GM12875 (cell line): ENCODE measurements around the gene C1orf122.

Experiments used
- H3K4me3 ChIP-seq: one replicate; pipeline ENCODE4 v1.5.1; 2011; ENCODE audit warnings: low read depth, low read length, control low read depth
- TF ChIP-seq, protein P1 (sequence below): IDR thresholded peaks from 2 replicates; pipeline ENCODE4 v1.5.1; 2011; ENCODE audit warnings: low read depth, mild to moderate bottlenecking, control low read depth, inconsistent platforms, low read length, moderate library complexity, borderline replicate concordance; ENCODE audit not compliant: insufficient read depth

C1orf122 gene

DNA sequence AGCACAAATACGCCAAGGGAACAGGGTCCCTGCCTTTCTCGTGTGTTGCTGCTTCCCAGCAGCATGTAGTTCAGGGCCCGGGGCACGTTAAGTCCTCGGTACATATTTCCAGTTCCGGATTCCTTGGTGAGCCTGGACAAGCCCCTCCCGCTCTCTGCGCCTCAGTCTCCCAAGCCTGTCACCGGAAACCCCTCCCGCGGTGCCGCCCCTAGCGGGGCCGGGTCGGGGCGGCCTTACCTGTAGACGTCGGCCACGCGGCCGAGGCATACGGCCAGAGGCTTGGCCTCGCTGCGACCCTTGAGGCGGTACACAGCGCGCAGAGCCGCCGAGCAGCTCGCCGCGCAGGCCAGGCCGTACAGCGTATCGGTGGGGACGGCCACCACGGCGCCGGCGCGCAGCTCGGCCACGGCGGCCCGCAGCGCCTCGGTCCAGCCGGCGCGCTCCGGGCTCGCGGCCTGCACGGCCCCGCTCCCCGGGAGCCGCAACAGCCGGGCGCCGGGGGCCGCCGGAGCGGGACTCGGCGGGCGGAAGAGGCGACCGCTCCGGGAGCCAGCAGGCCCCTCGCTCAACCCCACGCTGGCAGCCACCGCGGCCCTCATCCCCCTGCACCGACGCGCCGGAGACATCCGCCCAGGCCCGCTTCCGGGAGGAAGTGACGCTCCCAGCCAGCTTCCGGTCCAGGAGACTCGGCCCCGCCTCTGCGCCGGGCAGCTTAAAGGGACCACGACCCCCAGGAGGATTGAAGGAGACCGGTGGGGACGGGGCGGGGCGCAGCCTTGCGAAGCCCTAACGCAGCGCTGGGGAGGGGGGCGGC lies at the start of gene C1orf122, which contains the start of gene YRDC:
Gene C1orf122, plus strand, starts transcription at position 236 of the 814 bp plus-strand sequence. CDS start 615 bp downstream, outside the sequence.
Gene YRDC, minus strand, starts transcription at position 654 of the 814 bp plus-strand sequence. Its CDS starts 28 bp downstream, at position 626.
- peak within 1 kb of the TSS; percentile 84 for H3K4me3 ChIP-seq
- TF ChIP-seq, protein P1, sequence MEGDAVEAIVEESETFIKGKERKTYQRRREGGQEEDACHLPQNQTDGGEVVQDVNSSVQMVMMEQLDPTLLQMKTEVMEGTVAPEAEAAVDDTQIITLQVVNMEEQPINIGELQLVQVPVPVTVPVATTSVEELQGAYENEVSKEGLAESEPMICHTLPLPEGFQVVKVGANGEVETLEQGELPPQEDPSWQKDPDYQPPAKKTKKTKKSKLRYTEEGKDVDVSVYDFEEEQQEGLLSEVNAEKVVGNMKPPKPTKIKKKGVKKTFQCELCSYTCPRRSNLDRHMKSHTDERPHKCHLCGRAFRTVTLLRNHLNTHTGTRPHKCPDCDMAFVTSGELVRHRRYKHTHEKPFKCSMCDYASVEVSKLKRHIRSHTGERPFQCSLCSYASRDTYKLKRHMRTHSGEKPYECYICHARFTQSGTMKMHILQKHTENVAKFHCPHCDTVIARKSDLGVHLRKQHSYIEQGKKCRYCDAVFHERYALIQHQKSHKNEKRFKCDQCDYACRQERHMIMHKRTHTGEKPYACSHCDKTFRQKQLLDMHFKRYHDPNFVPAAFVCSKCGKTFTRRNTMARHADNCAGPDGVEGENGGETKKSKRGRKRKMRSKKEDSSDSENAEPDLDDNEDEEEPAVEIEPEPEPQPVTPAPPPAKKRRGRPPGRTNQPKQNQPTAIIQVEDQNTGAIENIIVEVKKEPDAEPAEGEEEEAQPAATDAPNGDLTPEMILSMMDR, result no peak

DNA sequence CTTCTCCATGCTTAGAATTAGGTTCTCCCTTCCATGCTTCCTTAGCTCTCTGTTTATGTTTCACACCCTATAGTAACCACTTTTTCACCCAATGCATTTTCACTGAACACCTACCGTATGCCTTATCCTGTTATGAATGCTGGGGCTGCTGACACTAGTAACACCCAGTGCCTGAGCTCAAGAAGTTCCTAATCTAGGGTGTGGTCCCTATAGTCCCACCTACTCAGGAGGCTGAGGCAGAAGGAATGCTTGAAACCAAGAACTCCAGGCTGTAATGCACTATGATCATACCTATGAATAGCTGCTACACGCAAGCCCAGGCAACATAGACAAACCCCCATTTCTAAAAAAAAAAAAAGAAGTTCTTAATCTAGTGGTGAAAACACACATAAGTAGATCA lies 48.1 kb upstream of the C1orf122 start:
- TF ChIP-seq, protein P1, result no peak
- H3K4me3 ChIP-seq, result no peak overlapping the region

DNA sequence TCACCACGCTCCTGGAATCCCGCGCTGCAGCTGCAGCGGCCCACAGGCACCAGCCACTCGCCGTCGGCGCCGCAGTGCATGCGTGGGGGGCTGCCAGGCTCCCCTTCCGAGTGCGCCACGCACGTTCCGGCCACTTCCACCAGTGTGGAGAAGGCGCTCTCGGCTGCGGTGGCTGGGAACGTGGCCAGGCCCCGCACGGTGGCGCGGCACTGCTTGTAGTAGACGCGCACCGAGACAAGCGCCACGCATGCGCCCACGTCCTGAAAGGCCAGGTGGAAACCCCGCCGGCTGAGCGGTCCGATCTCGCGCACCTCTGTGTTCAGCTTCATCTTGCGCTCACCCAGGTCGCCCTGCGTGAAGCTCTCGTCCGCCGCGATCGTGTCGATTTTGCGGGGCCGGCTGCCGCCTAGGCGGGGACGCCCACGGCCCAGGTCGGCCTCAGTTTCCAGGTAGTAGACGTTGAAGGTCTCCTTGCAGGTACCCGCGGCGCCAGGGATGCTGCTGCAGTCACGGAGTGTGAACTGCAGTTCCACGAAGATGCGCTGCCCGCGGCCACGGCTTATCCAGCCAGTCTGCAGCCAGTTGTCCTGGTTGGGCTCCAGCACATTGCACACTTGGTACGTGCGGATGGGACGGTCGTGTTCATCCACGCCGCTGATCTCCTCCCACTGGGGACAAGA lies 46.0 kb upstream of the C1orf122 start:
- TF ChIP-seq, protein P1, result no peak
- no peak overlapping the region for H3K4me3 ChIP-seq

DNA sequence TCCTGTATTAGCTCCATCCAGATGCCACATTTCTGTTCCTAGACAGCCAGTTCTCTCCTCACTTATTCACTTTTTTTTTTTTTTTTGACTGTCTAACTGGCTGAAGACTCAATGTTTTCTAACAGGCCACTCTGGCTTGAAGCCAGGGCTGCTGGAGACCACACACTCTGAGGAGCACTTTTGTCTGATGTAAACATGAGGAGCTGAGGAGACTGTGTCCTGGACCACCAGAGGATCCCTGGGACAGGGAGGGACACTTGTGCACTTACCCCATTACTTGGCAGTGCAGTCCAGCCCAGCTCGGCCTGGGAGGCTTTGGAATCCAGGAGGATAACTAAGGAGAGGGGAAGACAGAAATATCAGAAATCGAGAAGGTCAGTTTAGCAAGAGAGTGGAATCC lies 45.1 kb upstream of the C1orf122 start:
- H3K4me3 ChIP-seq, result no peak overlapping the region
- TF ChIP-seq, protein P1, result no peak

DNA sequence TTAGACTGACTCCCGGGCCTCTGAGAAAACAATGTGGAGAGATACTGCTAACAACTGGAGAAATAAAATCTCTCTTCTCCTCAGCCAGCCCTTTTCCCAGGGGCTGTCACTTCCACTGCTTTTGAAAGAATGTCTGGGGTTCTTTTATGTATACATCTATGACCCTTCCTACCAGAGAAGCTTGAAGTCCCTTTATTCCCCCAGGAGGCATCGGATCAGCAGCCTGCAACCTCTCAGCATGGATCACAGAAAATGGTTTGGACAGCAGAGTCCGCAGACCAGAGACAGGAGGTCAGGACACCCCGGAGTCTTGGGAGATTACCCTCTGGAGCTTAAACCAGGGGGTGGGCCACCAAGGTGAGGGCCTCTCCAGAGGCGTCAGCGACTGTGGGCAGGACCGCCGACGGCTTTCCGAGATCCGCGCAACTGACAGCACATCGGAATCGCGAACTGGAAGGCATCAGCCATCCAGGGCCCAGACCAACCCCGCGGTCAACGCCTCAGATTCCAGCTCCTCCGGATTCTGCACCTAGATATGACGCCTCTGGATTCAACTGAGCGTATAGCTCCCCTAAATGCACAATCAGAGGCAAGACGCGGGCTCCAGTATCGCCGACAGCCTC lies 43.7 kb upstream of the C1orf122 start:
- no peak overlapping the region for H3K4me3 ChIP-seq
- TF ChIP-seq, protein P1, result no peak

DNA sequence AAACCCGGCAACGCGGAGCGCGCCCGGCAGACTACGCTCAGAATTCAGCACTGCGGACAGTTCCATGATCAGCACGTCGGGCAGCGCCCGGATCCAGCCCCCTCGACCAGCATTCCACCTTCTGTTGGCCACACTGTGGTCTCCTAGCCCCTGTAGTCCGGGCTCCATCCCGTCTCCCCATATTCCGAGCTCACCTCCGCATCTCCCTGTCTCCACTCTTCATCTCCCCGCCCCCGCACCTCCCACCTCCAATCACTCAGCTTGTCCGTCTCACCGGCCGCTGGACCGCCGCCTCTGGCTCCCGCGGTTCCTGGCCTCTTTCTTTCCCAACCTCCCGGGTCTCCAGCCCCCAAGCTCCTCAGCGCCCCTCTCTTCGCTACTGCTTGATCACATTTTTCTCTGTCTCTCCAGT lies 43.2 kb upstream of the C1orf122 start:
- TF ChIP-seq, protein P1, result no peak
- no peak overlapping the region for H3K4me3 ChIP-seq
